Stimulated activated memory B cell treated with anti-CD40 and anti-IgM and Interleukin-4, amounts not matched to agents 10 μg/mL and 1 μg/mL and 100 μg/mL, for 72 hours (primary cell): ENCODE measurements around the gene PCDHGA5.
A peak's percentile ranks its signal among the peaks of the same experiment; 100 is the strongest.
"Not testable (repeated sequence)": the region's sequence is repeated elsewhere in the genome, so short reads cannot be mapped to it uniquely, and the experiment has no call there.

Experiments used
- ATAC-seq: fragments of 150-1000 bp; cut with Tn5 transposase; 2 replicates; pipeline ENCODE4 v1.10.0; 2021
- H3K27ac Mint-ChIP-seq: one replicate; pipeline ENCODE4 v1.8.0; 2022; ENCODE audit warnings: mild to moderate bottlenecking, mixed read lengths
- H3K27me3 Mint-ChIP-seq: one replicate; pipeline ENCODE4 v1.8.0; 2022; ENCODE audit warnings: mixed read lengths
- H3K36me3 Mint-ChIP-seq: one replicate; pipeline ENCODE4 v1.8.0; 2022; ENCODE audit warnings: mixed read lengths
- H3K4me1 Mint-ChIP-seq: one replicate; pipeline ENCODE4 v1.8.0; 2022; ENCODE audit warnings: mixed read lengths
- H3K4me3 Mint-ChIP-seq: one replicate; pipeline ENCODE4 v1.8.0; 2022; ENCODE audit warnings: mild to moderate bottlenecking, moderate library complexity, mixed read lengths
- H3K9me3 Mint-ChIP-seq: one replicate; pipeline ENCODE4 v1.8.0; 2022; ENCODE audit warnings: mixed read lengths

PCDHGA5 gene

DNA sequence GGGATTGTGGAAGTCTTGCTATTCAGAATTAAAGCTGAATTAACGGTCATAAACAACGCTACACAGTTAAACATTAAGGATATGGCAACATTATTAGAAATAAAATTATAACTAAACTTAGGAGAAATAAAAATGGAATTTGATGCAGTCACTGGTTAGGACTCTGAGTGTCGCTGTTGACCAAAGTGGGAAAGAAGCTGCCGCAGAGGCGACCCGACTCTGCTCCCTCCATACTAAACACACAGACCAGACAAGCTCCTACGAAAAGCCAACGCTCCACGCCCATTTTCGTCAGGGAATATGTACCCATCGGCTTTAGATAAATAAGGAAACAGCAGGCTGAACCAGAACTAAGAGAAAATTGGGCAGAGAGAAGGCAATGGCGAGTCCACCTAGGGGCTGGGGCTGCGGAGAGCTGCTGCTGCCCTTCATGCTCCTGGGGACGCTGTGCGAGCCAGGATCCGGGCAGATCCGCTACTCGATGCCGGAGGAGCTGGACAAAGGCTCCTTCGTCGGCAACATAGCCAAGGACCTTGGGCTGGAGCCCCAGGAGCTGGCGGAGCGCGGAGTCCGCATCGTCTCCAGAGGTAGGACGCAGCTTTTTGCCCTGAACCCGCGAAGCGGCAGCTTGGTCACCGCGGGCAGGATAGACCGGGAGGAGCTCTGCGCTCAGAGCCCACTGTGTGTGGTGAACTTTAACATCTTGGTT is at the start of gene PCDHGA5:
PCDHGA5 (plus strand) TSS at position 211 of the 709 bp plus-strand sequence; CDS start at position 380, 169 bp downstream.
- Mint-ChIP-seq H3K27me3 (peaks cover 62% of the 10 kb centered on the region), H3K36me3 (peaks cover 8% of the 10 kb centered on the region), H3K4me1 (peaks cover 9% of the 10 kb centered on the region), H3K9me3 (peaks cover 15% of the 10 kb centered on the region), H3K27ac (no peak within 1 kb of the TSS), H3K4me3 (no peak within 1 kb of the TSS)
- no peak for ATAC-seq

DNA sequence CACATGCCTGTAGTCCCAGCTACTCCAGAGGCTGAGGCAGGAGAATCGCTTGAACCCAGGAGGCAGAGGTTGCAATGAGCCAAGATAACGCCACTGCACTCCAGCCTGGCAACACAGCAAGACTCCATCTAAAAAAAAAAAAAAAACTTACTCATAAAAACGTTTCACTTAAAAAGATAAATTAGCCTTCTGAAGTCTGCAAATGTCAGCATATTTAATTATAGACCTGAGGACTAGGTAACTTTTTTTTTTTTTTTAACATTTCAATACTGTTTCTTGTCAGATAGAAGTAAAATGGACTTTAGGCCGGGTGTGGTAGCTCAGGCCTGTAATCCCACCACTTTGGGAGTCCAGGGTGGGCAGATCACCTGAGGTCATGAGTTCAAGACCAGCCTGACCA is 47.0 kb upstream of the PCDHGA5 start:
- not testable (repeated sequence) for H3K27ac Mint-ChIP-seq
- H3K36me3 Mint-ChIP-seq = peaks cover 79% of the 10 kb centered on the region

DNA sequence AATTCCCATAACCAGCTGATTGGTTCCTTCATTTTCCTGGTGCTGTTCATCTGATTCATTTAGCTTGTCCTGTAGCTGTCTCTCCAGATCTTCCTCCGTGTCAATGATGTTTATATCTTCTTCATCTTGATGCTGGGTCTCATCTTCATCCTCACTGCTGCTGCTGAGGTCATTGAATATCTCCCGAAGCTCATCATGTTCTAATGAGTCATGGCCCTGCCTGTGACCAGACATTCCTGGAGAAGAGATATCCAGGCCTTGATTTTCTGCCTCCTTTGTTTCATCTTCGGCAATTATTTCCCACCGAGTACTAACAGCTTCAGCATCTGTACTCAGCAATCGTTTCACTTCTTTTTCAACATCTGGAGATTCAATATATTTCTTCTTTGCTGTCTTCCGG is 44.8 kb upstream of the PCDHGA5 start:
- Mint-ChIP-seq H3K27me3 (no peaks in the 10 kb centered on the region), H3K36me3 (peaks cover 56% of the 10 kb centered on the region), H3K4me3 (peak overlapping the region; percentile 98), H3K4me1 (peaks cover 28% of the 10 kb centered on the region), H3K9me3 (peaks cover 26% of the 10 kb centered on the region), H3K27ac (peak overlapping the region; percentile 100)
- no peak for ATAC-seq

More for the DNA sequence above, 47.0 kb upstream of the PCDHGA5 start:
- H3K4me3 Mint-ChIP-seq, H3K27me3 Mint-ChIP-seq, ATAC-seq: not testable (repeated sequence)
- Mint-ChIP-seq H3K4me1 (peaks cover 23% of the 10 kb centered on the region), H3K9me3 (peaks cover 24% of the 10 kb centered on the region)

DNA sequence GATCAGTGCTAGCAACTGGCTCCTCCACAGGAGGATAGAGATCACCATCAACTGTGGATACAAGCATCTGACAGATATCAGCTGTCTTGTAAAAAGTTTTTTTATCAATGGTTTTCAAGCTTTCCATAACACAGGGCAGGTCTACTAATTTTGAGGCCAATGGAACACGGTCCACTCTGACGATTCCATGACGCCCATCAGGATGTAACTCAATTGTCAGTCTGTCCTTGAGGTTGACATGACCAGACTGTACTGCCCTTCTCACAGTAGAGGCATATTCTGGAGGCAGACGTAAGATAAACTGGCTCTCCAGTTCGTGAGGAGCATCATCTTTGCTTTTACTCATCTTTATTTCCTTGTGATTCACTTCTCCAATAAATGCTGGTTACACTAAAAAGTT is 44.3 kb upstream of the PCDHGA5 start:
- Mint-ChIP-seq H3K27me3 (no peaks in the 10 kb centered on the region), H3K4me3 (peak overlapping the region; percentile 98), H3K4me1 (peaks cover 28% of the 10 kb centered on the region), H3K36me3 (peaks cover 51% of the 10 kb centered on the region), H3K9me3 (peaks cover 24% of the 10 kb centered on the region), H3K27ac (peak overlapping the region; percentile 100)
- ATAC-seq = no peak

DNA sequence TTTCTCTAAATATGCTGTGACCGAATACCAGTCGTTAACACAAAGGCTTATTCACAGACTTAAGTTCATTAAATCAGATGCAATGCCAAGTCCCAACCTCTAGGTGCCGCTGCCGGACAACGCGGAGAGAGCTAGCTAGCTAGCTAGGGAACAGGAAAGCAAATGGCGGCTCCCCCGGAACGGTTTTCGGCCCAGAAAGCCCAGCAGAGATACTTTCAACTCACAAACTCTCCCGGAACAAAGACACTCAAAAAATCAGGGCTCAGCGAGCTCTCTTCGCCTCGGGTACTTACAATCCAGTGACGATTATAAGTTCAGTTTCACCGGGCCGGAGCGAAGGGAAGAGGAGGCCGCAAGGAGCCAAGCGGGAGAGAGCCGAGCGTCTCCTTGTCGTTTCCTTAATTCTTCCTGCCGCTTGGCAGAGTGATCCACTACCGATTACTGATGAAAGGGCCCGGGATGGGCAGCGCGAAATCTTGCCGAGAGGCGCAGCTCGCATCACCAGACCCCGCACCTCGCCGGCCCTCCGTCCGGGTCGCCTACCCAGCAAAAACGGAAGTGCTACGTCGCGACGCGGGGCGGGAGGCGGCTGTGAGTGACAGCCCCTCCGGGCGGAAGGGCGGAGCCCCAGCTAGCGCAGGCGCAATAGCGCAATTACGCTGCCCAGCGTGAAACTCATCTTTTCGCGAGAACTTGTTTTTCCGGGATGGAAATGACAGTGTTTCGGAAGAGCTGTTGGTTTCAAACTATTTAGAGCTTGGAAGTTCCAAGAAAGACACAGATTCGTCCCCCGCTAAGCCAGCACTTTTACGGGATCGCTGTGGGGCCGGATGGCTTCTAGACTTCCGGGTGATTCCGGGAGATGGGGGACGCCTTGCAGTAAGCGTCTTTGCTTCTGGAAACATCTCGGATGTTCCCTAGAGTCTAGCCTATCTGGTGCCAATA is 43.5 kb upstream of the PCDHGA5 start, which contains the start of gene TAF7:
TAF7 (minus strand) TSS at position 560 of the 945 bp plus-strand sequence. CDS start 740 bp downstream, outside the sequence.
- Mint-ChIP-seq H3K27me3 (no peaks in the 10 kb centered on the region), H3K9me3 (peaks cover 19% of the 10 kb centered on the region), H3K4me3 (peak within 1 kb of the TSS; percentile 98), H3K36me3 (peaks cover 44% of the 10 kb centered on the region), H3K27ac (peak within 1 kb of the TSS; percentile 100), H3K4me1 (peaks cover 28% of the 10 kb centered on the region)
- peak; percentile 100 for ATAC-seq

DNA sequence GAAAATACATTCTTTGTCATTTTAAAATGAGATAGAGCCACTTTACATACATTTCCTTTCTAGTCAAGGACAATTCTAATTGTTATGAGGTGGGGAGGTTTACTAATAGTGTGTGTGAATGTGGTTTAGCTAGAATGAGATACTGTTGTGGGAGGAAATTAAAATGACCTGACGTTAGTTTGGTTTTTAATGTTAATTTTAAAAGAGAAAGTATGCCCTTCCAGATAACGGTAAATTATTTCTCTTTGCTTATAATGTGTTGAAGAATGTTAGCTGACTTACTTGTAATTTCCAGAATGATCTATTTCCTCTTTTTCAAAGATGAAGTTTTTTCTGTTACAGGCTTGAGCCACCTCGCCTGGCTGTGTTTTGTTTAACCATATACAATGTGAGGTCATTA is 41.7 kb upstream of the PCDHGA5 start:
- Mint-ChIP-seq H3K27me3 (peaks cover 14% of the 10 kb centered on the region), H3K9me3 (peaks cover 15% of the 10 kb centered on the region), H3K4me1 (peaks cover 36% of the 10 kb centered on the region), H3K27ac (no peak overlapping the region), H3K36me3 (peaks cover 29% of the 10 kb centered on the region), H3K4me3 (peak overlapping the region; percentile 31)
- ATAC-seq = no peak

DNA sequence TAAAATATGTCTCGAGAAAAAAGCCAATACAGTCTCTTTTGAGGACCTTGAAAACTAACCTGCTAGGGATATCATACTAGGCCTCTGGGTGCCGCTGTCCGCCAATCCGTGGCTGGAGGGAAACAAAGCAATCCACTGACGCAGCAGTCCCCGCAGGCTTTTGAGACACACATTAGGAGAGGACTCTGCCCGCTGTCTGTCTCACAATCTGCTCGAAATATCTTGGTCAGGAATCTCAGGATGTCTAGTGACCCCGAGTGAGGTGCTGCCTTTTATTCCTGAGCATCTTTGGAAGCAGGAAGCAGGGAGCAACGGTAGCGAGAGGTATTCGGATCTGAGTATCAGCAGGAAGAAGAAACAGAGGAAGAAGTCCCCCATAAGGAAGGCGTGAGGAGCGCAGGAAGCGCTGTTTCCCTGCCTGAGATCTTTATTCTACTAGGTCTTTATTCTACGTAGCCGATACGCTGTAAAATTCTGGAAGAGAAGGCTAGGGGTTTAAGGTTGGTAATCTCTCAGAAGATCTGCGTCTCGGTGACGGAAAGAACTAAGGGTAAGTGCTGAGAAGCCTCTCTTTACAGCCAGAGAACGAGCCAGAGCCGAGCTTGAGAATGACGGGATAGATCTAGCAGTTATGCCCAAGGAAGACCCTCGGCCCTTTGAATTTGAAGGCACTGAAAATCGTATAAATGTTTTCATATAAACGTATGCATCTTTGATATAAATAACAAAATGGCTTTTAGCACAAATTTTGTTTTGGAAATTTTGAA is 37.7 kb upstream of the PCDHGA5 start:
- peaks cover 30% of the 10 kb centered on the region for H3K27me3 Mint-ChIP-seq
- H3K4me1 Mint-ChIP-seq = peaks cover 15% of the 10 kb centered on the region
- peak overlapping the region; percentile 84 for H3K4me3 Mint-ChIP-seq
- H3K9me3 Mint-ChIP-seq = peaks cover 6% of the 10 kb centered on the region
- H3K36me3 Mint-ChIP-seq = no peaks in the 10 kb centered on the region
- ATAC-seq = peak; percentile 82
- H3K27ac Mint-ChIP-seq = peak overlapping the region; percentile 74

DNA sequence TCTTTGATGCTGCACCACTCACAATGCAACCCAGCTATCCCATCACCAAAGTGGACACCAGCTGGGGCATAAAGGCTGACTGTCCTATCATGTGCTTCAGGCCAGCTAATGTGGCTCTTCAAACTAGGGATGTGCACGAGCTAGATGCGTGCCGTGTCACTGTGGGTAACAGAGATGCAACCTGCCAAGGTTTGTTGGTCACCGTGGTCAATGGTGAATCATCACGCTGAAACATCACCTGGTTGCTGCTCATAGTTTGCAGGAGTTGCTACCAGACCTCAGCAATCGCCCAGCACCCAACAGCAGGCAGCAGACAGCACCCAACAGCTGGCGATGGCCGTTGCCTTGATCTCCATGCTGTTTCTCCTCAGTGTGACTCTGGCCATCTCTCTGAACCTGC is 35.7 kb upstream of the PCDHGA5 start:
- Mint-ChIP-seq H3K27me3 (peaks cover 50% of the 10 kb centered on the region), H3K4me3 (no peak overlapping the region), H3K4me1 (peaks cover 9% of the 10 kb centered on the region), H3K9me3 (peaks cover 6% of the 10 kb centered on the region), H3K36me3 (no peaks in the 10 kb centered on the region), H3K27ac (no peak overlapping the region)
- ATAC-seq = no peak

DNA sequence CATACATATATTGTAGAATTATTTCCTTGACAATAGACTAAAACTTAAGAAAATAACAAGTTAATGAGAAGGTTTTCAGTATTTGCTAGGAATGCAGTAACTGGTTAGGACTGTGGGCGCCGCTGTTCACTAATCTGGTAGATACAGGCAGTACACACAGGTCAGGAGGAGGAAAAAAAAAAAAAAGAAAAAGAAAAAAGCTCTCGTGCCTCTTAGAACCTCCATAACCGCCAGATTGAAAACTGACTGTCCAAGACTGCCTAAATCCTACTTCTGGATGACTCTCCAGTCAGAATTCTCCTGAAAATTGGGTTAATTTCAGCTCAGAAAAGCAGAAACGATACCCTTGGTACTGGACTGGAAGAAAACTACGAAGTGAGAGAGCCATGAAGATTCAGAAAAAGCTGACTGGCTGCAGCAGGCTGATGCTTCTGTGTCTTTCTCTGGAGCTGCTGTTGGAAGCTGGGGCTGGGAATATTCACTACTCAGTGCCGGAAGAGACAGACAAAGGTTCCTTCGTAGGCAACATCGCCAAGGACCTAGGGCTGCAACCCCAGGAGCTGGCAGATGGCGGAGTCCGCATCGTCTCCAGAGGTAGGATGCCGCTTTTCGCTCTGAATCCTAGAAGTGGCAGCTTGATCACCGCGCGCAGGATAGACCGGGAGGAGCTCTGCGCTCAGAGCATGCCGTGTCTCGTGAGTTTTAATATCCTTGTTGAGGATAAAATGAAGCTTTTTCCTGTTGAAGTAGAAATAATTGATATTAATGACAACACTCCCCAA is 33.5 kb upstream of the PCDHGA5 start, which contains the start of gene PCDHGA1:
PCDHGA1 (plus strand) TSS at position 216 of the 782 bp plus-strand sequence.
- ATAC-seq = no peak
- peak within 1 kb of the TSS; percentile 16 for H3K4me3 Mint-ChIP-seq
- H3K4me1 Mint-ChIP-seq = peaks cover 9% of the 10 kb centered on the region
- H3K27me3 Mint-ChIP-seq = peaks cover 68% of the 10 kb centered on the region
- H3K27ac Mint-ChIP-seq = no peak within 1 kb of the TSS
- H3K9me3 Mint-ChIP-seq = peaks cover 11% of the 10 kb centered on the region
- no peaks in the 10 kb centered on the region for H3K36me3 Mint-ChIP-seq

DNA sequence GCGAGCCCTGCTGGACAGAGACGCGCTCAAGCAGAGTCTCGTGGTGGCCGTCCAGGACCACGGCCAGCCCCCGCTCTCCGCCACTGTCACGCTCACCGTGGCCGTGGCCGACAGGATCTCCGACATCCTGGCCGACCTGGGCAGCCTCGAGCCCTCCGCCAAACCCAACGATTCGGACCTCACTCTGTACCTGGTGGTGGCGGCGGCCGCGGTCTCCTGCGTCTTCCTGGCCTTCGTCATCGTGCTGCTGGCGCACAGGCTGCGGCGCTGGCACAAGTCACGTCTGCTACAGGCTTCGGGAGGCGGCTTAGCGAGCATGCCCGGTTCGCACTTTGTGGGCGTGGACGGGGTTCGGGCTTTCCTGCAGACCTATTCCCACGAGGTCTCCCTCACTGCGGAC is 31.4 kb upstream of the PCDHGA5 start:
- H3K27ac Mint-ChIP-seq, ATAC-seq, H3K4me1 Mint-ChIP-seq, H3K4me3 Mint-ChIP-seq, H3K36me3 Mint-ChIP-seq: not testable (repeated sequence)
- peaks cover 72% of the 10 kb centered on the region for H3K27me3 Mint-ChIP-seq
- peaks cover 20% of the 10 kb centered on the region for H3K9me3 Mint-ChIP-seq

DNA sequence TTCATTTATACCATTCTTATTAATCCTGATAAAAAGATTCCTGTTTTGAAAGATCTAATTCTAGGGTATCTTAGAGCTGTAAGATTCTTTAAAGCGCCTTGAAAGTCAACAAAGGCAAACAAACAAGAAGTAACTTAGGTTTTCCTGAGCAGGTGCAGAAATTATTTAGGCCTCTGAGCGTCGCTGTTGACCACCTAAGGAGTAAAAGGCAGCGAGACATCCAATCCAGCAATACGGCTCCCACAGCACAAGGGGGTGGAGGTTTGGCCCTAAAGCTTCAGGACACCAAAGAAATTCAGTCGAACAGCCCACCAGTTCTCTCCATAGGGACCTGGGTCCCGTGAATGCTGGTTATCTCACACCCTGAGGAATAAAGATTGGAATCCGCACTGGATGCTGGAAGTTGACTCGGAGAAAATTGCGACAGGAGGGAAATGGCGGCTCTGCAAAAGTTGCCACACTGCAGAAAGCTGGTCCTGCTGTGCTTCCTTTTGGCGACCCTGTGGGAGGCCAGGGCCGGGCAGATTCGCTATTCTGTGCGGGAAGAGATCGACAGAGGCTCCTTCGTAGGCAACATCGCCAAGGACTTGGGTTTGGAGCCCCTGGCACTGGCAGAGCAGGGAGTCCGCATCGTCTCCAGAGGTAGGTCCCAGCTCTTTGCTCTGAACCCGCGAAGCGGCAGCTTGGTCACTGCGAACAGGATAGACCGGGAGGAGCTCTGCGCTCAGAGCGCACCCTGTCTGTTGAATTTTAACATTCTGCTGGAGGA is 25.2 kb upstream of the PCDHGA5 start, which contains the start of gene PCDHGA2:
PCDHGA2 (plus strand) TSS at position 223 of the 769 bp plus-strand sequence.
- no peak within 1 kb of the TSS for H3K27ac Mint-ChIP-seq
- H3K4me1 Mint-ChIP-seq = no peaks in the 10 kb centered on the region
- no peaks in the 10 kb centered on the region for H3K36me3 Mint-ChIP-seq
- no peak for ATAC-seq
- peaks cover 91% of the 10 kb centered on the region for H3K27me3 Mint-ChIP-seq
- H3K9me3 Mint-ChIP-seq = peaks cover 27% of the 10 kb centered on the region
- H3K4me3 Mint-ChIP-seq = peak within 1 kb of the TSS; percentile 18

DNA sequence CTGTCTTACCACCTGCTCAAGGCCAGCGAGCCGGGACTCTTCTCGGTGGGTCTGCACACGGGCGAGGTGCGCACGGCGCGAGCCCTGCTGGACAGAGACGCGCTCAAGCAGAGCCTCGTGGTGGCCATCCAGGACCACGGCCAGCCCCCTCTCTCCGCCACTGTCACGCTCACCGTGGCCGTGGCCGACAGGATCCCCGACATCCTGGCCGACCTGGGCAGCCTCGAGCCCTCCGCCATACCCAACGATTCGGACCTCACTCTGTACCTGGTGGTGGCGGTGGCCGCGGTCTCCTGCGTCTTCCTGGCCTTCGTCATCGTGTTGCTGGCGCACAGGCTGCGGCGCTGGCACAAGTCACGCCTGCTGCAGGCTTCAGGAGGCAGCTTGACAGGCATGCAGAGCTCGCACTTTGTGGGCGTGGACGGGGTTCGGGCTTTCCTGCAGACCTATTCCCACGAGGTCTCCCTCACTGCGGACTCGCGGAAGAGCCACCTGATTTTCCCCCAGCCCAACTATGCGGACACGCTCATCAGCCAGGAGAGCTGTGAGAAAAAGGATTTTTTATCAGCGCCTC is 23.1 kb upstream of the PCDHGA5 start:
- not testable (repeated sequence) for ATAC-seq, H3K36me3 Mint-ChIP-seq, H3K4me3 Mint-ChIP-seq, H3K4me1 Mint-ChIP-seq, H3K27ac Mint-ChIP-seq
- H3K27me3 Mint-ChIP-seq = peaks cover 91% of the 10 kb centered on the region
- peaks cover 28% of the 10 kb centered on the region for H3K9me3 Mint-ChIP-seq

DNA sequence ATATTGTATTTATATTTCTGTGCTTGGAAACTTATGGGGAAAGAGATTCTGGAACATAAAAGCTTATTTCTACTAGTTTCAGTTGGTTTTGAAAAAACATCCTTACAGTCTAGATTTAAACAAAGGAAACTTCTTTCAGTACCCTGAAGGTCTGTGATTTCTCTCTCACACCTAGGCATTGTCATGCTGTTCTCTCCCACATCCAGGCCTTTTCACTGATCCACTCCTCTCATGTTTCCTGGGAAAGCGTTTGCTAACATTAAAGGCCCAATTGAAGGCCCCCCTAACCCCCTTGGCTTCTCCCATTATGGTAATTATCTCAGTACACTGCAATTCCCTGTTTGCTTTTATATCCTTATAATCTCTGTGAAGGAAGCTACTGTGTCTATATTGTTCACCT is 21.2 kb upstream of the PCDHGA5 start:
- Mint-ChIP-seq H3K27ac (no peak overlapping the region), H3K4me1 (no peaks in the 10 kb centered on the region), H3K36me3 (no peaks in the 10 kb centered on the region), H3K4me3 (no peak overlapping the region), H3K9me3 (peaks cover 26% of the 10 kb centered on the region), H3K27me3 (peaks cover 88% of the 10 kb centered on the region)
- no peak for ATAC-seq
